Measurements from ENCODE around the gene MYO15B. TPM values are rescaled to one million over a fixed set of nuclear protein-coding genes. Genes with fewer than 3 reads are reported as not detected.

Gene MYO15B
- total RNA-seq, 4 donors from 2014 or later: 64.9 to 209 (median 120) TPM

GRCh38 chr17:75628425-75628824, 40.8 kb downstream of the MYO15B start:
- Histone ChIP-seq H3K27ac (no peak overlapping the region), H3K36me3 (peaks cover 24 to 35% of the 10 kb centered on the region in 2 donors), H3K9me3 (no peaks in the 10 kb centered on the region), H3K4me1 (peaks cover 9 to 12% of the 10 kb centered on the region in 2 donors), H3K4me3 (replicated peaks in 1 of 3) (no peak overlapping the region), H3K27me3 (no peaks in the 10 kb centered on the region)
- DNase-seq: no peak
- no peak for TF ChIP-seq CTCF (IDR thresholded peaks at IDR 0.05)
- no peak for TF ChIP-seq POLR2A (IDR thresholded peaks at IDR 0.05)
- WGBS, 2 donors: 84 to 89% methylated on average over 6 of the region's 6 CpGs
- intact Hi-C loops (cut with DNase I): no loop called here

GRCh38 chr17:75629157-75629556, 41.6 kb downstream of the MYO15B start:
- 90% methylated on average over 12 of the region's 14 CpGs; no CpG with 5 or more reads in 1 of the 2 donors for WGBS, 2 donors
- intact Hi-C loops (cut with DNase I): no loop called here

GRCh38 chr17:75630071-75630917, 42.7 kb downstream of the MYO15B start:
- Histone ChIP-seq H3K4me1 (peaks cover 21 to 29% of the 10 kb centered on the region in 2 donors), H3K9me3 (no peaks in the 10 kb centered on the region), H3K27me3 (no peaks in the 10 kb centered on the region), H3K36me3 (peaks cover 24 to 34% of the 10 kb centered on the region in 2 donors), H3K27ac (no peak overlapping the region), H3K4me3 (replicated peaks in 1 of 3) (no peak overlapping the region)
- TF ChIP-seq CTCF (IDR thresholded peaks at IDR 0.05) (no peak), POLR2A (IDR thresholded peaks at IDR 0.05) (no peak)
- intact Hi-C loops (cut with DNase I): loop anchor here (5.0 kb wide), 1 partner anchor 122 kb away; no protein-coding TSS in a partner anchor
- 95% methylated on average over 9 to 11 of the region's 26 CpGs for WGBS, 2 donors
- no peak for DNase-seq

More at GRCh38 chr17:75629157-75629556, 41.6 kb downstream of the MYO15B start:
- Histone ChIP-seq H3K4me1 (peaks cover 16 to 19% of the 10 kb centered on the region in 2 donors), H3K27ac (no peak overlapping the region), H3K4me3 (replicated peaks in 1 of 3) (no peak overlapping the region), H3K27me3 (no peaks in the 10 kb centered on the region), H3K9me3 (no peaks in the 10 kb centered on the region), H3K36me3 (peaks cover 24 to 35% of the 10 kb centered on the region in 2 donors)
- TF ChIP-seq CTCF (IDR thresholded peaks at IDR 0.05): no peak
- no peak for TF ChIP-seq POLR2A (IDR thresholded peaks at IDR 0.05)
- no peak for DNase-seq

GRCh38 chr17:75631353-75631752, 43.8 kb downstream of the MYO15B start:
- TF ChIP-seq CTCF (IDR thresholded peaks at IDR 0.05) (no peak), POLR2A (IDR thresholded peaks at IDR 0.05) (no peak)
- H3K36me3 ChIP-seq: peaks cover 18 to 23% of the 10 kb centered on the region in 2 donors
- intact Hi-C loops (cut with DNase I): loop anchor here (5.0 kb wide), 1 partner anchor 121 kb away; no protein-coding TSS in a partner anchor
- H3K4me3 ChIP-seq (replicated peaks in 1 of 3): no peak overlapping the region
- peaks cover 21 to 39% of the 10 kb centered on the region in 2 donors for H3K4me1 ChIP-seq
- H3K27ac ChIP-seq: no peak overlapping the region
- no peaks in the 10 kb centered on the region for H3K9me3 ChIP-seq
- WGBS, 2 donors: 91% methylated on average over 9 of the region's 27 CpGs; no CpG with 5 or more reads in 1 of the 2 donors
- no peak for DNase-seq
- no peaks in the 10 kb centered on the region for H3K27me3 ChIP-seq

- intact Hi-C loops (cut with DNase I): loop anchor here (2.0 to 5.0 kb wide), 2 partner anchors 20 to 120 kb away; no protein-coding TSS in a partner anchor
- Histone ChIP-seq H3K4me3 (replicated peaks in 1 of 3) (no peak overlapping the region), H3K4me1 (peaks cover 28 to 50% of the 10 kb centered on the region in 2 donors), H3K36me3 (peaks cover 9 to 13% of the 10 kb centered on the region in 2 donors), H3K9me3 (no peaks in the 10 kb centered on the region), H3K27ac (peak overlapping the region in 1 of 3 donors; percentile 97), H3K27me3 (no peaks in the 10 kb centered on the region)
- DNase-seq: no peak
- 82 to 83% methylated on average over 10 to 12 of the region's 12 CpGs for WGBS, 2 donors
- TF ChIP-seq POLR2A (IDR thresholded peaks at IDR 0.05) (no peak), CTCF (IDR thresholded peaks at IDR 0.05) (no peak)
Measured at GRCh38 chr17:75632428-75632827, 44.8 kb downstream of the MYO15B start.
